Measurements from ENCODE around the gene GJD3. TPM values are rescaled to one million over a fixed set of nuclear protein-coding genes. Genes with fewer than 3 reads are reported as not detected.

Gene GJD3
- total RNA-seq, 2 experiments from 2014 or later = not detected

GRCh38 chr17:40341808-40342503, 22.6 kb downstream of the GJD3 start:
- Mint-ChIP-seq H3K4me1 (peaks cover 88% of the 10 kb centered on the region), H3K27ac (peak overlapping the region; percentile 52), H3K9me3 (no peaks in the 10 kb centered on the region), H3K27me3 (no peaks in the 10 kb centered on the region), H3K36me3 (ENCODE audit: low read depth) (peaks cover 58% of the 10 kb centered on the region), H3K4me3 (peak overlapping the region; percentile 65)
- POLR2A ChIA-PET = interaction anchor here (1.1 to 4.3 kb wide), 6 partner anchors 13 to 123 kb away, joined by 4 to 36 read pairs (median 7); partner anchors contain the start of gene WIPF2
- peak; percentile 29 for DNase-seq
- CTCF ChIA-PET = interaction anchor here (0.9 to 2.2 kb wide), 7 partner anchors 13 to 58 kb away, joined by 3 to 11 read pairs (median 8); no protein-coding TSS in a partner anchor

GRCh38 chr17:40340880-40341807, 23.4 kb downstream of the GJD3 start:
- peaks cover 84% of the 10 kb centered on the region for H3K4me1 Mint-ChIP-seq
- ChIA-PET POLR2A (interaction anchor here (0.7 to 4.3 kb wide), 11 partner anchors 10 to 202 kb away, joined by 3 to 36 read pairs (median 5); partner anchors contain the start of gene WIPF2), CTCF (interaction anchor here (0.7 to 3.0 kb wide), 13 partner anchors 14 to 122 kb away, joined by 3 to 13 read pairs (median 6); partner anchors contain the start of gene WIPF2)
- peaks cover 60% of the 10 kb centered on the region for H3K36me3 Mint-ChIP-seq (ENCODE audit: low read depth)
- H3K4me3 Mint-ChIP-seq = peak overlapping the region; percentile 65
- no peaks in the 10 kb centered on the region for H3K27me3 Mint-ChIP-seq
- H3K27ac Mint-ChIP-seq = peak overlapping the region; percentile 84
- peak; percentile 91 for DNase-seq
- H3K9me3 Mint-ChIP-seq = no peaks in the 10 kb centered on the region

GRCh38 chr17:40340327-40340726, 24.2 kb downstream of the GJD3 start:
- H3K9me3 Mint-ChIP-seq = no peaks in the 10 kb centered on the region
- peaks cover 80% of the 10 kb centered on the region for H3K4me1 Mint-ChIP-seq
- ChIA-PET CTCF (interaction anchor here (1.0 to 3.0 kb wide), 5 partner anchors 14 to 122 kb away, joined by 3 to 13 read pairs (median 9); partner anchors contain the start of gene WIPF2), POLR2A (interaction anchor here (1.0 to 4.3 kb wide), 8 partner anchors 10 to 40 kb away, joined by 3 to 36 read pairs (median 8); no protein-coding TSS in a partner anchor)
- H3K27ac Mint-ChIP-seq = peak overlapping the region; percentile 84
- no peaks in the 10 kb centered on the region for H3K27me3 Mint-ChIP-seq
- DNase-seq = no peak
- H3K4me3 Mint-ChIP-seq = no peak overlapping the region
- H3K36me3 Mint-ChIP-seq (ENCODE audit: low read depth) = peaks cover 60% of the 10 kb centered on the region

GRCh38 chr17:40338941-40339649, 25.4 kb downstream of the GJD3 start:
- Mint-ChIP-seq H3K4me1 (peaks cover 81% of the 10 kb centered on the region), H3K27ac (peak overlapping the region; percentile 71), H3K27me3 (no peaks in the 10 kb centered on the region), H3K9me3 (no peaks in the 10 kb centered on the region), H3K4me3 (no peak overlapping the region), H3K36me3 (ENCODE audit: low read depth) (peaks cover 64% of the 10 kb centered on the region)
- CTCF ChIA-PET = interaction anchor here (1.4 to 3.0 kb wide), 2 partner anchors 13 to 120 kb away, joined by 3 to 13 read pairs; partner anchors contain the start of gene WIPF2
- POLR2A ChIA-PET = interaction anchor here (0.7 to 4.3 kb wide), 7 partner anchors 8 to 79 kb away, joined by 3 to 36 read pairs (median 5); partner anchors contain the start of gene TOP2A
- DNase-seq = no peak

GRCh38 chr17:40338058-40338457, 26.5 kb downstream of the GJD3 start:
- peaks cover 81% of the 10 kb centered on the region for H3K4me1 Mint-ChIP-seq
- peaks cover 64% of the 10 kb centered on the region for H3K36me3 Mint-ChIP-seq (ENCODE audit: low read depth)
- CTCF ChIA-PET = no interaction called here

GRCh38 chr17:40337351-40337750, 27.2 kb downstream of the GJD3 start:
- H3K27me3 Mint-ChIP-seq = no peaks in the 10 kb centered on the region
- ChIA-PET POLR2A (interaction anchor here (1.4 to 2.9 kb wide), 2 partner anchors 10 to 12 kb away, joined by 6 to 9 read pairs; no protein-coding TSS in a partner anchor), CTCF (no interaction called here)
- peaks cover 63% of the 10 kb centered on the region for H3K36me3 Mint-ChIP-seq (ENCODE audit: low read depth)
- peaks cover 82% of the 10 kb centered on the region for H3K4me1 Mint-ChIP-seq
- no peaks in the 10 kb centered on the region for H3K9me3 Mint-ChIP-seq
- H3K4me3 Mint-ChIP-seq = no peak overlapping the region
- peak overlapping the region; percentile 76 for H3K27ac Mint-ChIP-seq
- DNase-seq = no peak

More at GRCh38 chr17:40338058-40338457, 26.5 kb downstream of the GJD3 start:
- Mint-ChIP-seq H3K4me3 (no peak overlapping the region), H3K27ac (peak overlapping the region; percentile 76), H3K27me3 (no peaks in the 10 kb centered on the region), H3K9me3 (no peaks in the 10 kb centered on the region)
- POLR2A ChIA-PET = interaction anchor here (1.6 to 4.3 kb wide), 2 partner anchors 11 to 19 kb away, joined by 5 to 36 read pairs; no protein-coding TSS in a partner anchor
- peak; percentile 27 for DNase-seq

GRCh38 chr17:40335620-40336019, 28.9 kb downstream of the GJD3 start:
- no peak for DNase-seq
- Mint-ChIP-seq H3K9me3 (no peaks in the 10 kb centered on the region), H3K4me1 (peaks cover 88% of the 10 kb centered on the region), H3K27me3 (no peaks in the 10 kb centered on the region), H3K36me3 (ENCODE audit: low read depth) (peaks cover 72% of the 10 kb centered on the region), H3K27ac (peak overlapping the region; percentile 21), H3K4me3 (no peak overlapping the region)
- CTCF ChIA-PET = interaction anchor here (0.8 to 1.5 kb wide), 2 partner anchors 9 to 18 kb away, joined by 3 to 5 read pairs; no protein-coding TSS in a partner anchor
- POLR2A ChIA-PET = interaction anchor here (1.1 to 2.9 kb wide), 2 partner anchors 8 to 17 kb away, joined by 3 to 9 read pairs; no protein-coding TSS in a partner anchor

- Mint-ChIP-seq H3K36me3 (ENCODE audit: low read depth) (peaks cover 67% of the 10 kb centered on the region), H3K27ac (peak overlapping the region; percentile 72), H3K4me3 (peak overlapping the region; percentile 60), H3K27me3 (no peaks in the 10 kb centered on the region), H3K9me3 (no peaks in the 10 kb centered on the region), H3K4me1 (peaks cover 86% of the 10 kb centered on the region)
- no peak for DNase-seq
- ChIA-PET POLR2A (interaction anchor here (0.8 to 11.4 kb wide), 4 partner anchors 8 to 19 kb away, joined by 4 to 129 read pairs (median 8); no protein-coding TSS in a partner anchor), CTCF (interaction anchor here (1.0 to 1.4 kb wide), 2 partner anchors 31 to 166 kb away, joined by 3 to 4 read pairs; no protein-coding TSS in a partner anchor)
Measured at GRCh38 chr17:40333781-40334448, 30.6 kb downstream of the GJD3 start.

- CTCF ChIA-PET = interaction anchor here (1.5 to 2.2 kb wide), 3 partner anchors 13 to 25 kb away, joined by 6 to 9 read pairs (median 8); no protein-coding TSS in a partner anchor
- Mint-ChIP-seq H3K27ac (peak overlapping the region; percentile 64), H3K36me3 (ENCODE audit: low read depth) (peaks cover 66% of the 10 kb centered on the region), H3K27me3 (no peaks in the 10 kb centered on the region), H3K4me3 (peak overlapping the region; percentile 54), H3K9me3 (no peaks in the 10 kb centered on the region), H3K4me1 (peaks cover 87% of the 10 kb centered on the region)
- DNase-seq = no peak
- POLR2A ChIA-PET = interaction anchor here (1.5 to 11.4 kb wide), 5 partner anchors 8 to 26 kb away, joined by 4 to 129 read pairs (median 10); no protein-coding TSS in a partner anchor
Measured at GRCh38 chr17:40331743-40332641, 32.5 kb downstream of the GJD3 start.

- H3K27me3 Mint-ChIP-seq = no peaks in the 10 kb centered on the region
- no peaks in the 10 kb centered on the region for H3K9me3 Mint-ChIP-seq
- H3K4me3 Mint-ChIP-seq = peak overlapping the region; percentile 54
- H3K27ac Mint-ChIP-seq = peak overlapping the region; percentile 64
- H3K36me3 Mint-ChIP-seq (ENCODE audit: low read depth) = peaks cover 67% of the 10 kb centered on the region
- no peak for DNase-seq
- peaks cover 94% of the 10 kb centered on the region for H3K4me1 Mint-ChIP-seq
- ChIA-PET POLR2A (interaction anchor here (0.8 to 11.4 kb wide), 7 partner anchors 9 to 27 kb away, joined by 3 to 129 read pairs (median 8); no protein-coding TSS in a partner anchor), CTCF (interaction anchor here (1.5 to 2.2 kb wide), 3 partner anchors 12 to 24 kb away, joined by 6 to 9 read pairs (median 8); no protein-coding TSS in a partner anchor)
Measured at GRCh38 chr17:40330850-40331470, 33.6 kb downstream of the GJD3 start.
